IPS DF 4.7 (cell line): ENCODE measurements around the gene SULF2.

Source experiments
- DNase-seq: peaks from one replicate; pipeline ENCODE4 v3.0.0-alpha.2; 2013; ENCODE audit warnings: low spot score; ENCODE audit errors: extremely low read depth

Gene SULF2

GRCh38 chr20:47669489-47669888 lies 115.8 kb downstream of the SULF2 start:
- no peak for DNase-seq

- DNase-seq: no peak
These were observed 116.2 kb downstream of the SULF2 start for GRCh38 chr20:47669152-47669425.

- no peak for DNase-seq
These were observed 116.7 kb downstream of the SULF2 start for GRCh38 chr20:47668313-47669151.

- DNase-seq: no peak
These were observed 117.6 kb downstream of the SULF2 start for GRCh38 chr20:47667531-47668312.

- no peak for DNase-seq
These were observed 118.2 kb downstream of the SULF2 start for GRCh38 chr20:47667086-47667485.

- DNase-seq: no peak
These were observed 119.0 kb downstream of the SULF2 start for GRCh38 chr20:47666304-47666703.

- DNase-seq: no peak
These were observed 119.9 kb downstream of the SULF2 start for GRCh38 chr20:47665221-47665991.

- DNase-seq: no peak
These were observed 120.5 kb downstream of the SULF2 start for GRCh38 chr20:47664744-47665143.

- DNase-seq: no peak
These were observed 121.2 kb downstream of the SULF2 start for GRCh38 chr20:47664068-47664437.

GRCh38 chr20:47663354-47664067 lies 121.8 kb downstream of the SULF2 start:
- DNase-seq: no peak

GRCh38 chr20:47662483-47663353 lies 122.6 kb downstream of the SULF2 start:
- no peak for DNase-seq

GRCh38 chr20:47661714-47662113 lies 123.6 kb downstream of the SULF2 start:
- no peak for DNase-seq

- DNase-seq: no peak
These were observed 124.1 kb downstream of the SULF2 start for GRCh38 chr20:47660983-47661700.

- DNase-seq: no peak
These were observed 124.7 kb downstream of the SULF2 start for GRCh38 chr20:47660602-47660905.

- DNase-seq: no peak
These were observed 125.2 kb downstream of the SULF2 start for GRCh38 chr20:47659904-47660601.

GRCh38 chr20:47656318-47656717 lies 129.0 kb downstream of the SULF2 start:
- no peak for DNase-seq

GRCh38 chr20:47655635-47656034 lies 129.6 kb downstream of the SULF2 start:
- DNase-seq: no peak

- DNase-seq: no peak
These were observed 130.9 kb downstream of the SULF2 start for GRCh38 chr20:47654370-47654769.

- DNase-seq: no peak
These were observed 131.4 kb downstream of the SULF2 start for GRCh38 chr20:47653869-47654268.
